ENCODE measurements around the gene DZIP3.

DNA sequence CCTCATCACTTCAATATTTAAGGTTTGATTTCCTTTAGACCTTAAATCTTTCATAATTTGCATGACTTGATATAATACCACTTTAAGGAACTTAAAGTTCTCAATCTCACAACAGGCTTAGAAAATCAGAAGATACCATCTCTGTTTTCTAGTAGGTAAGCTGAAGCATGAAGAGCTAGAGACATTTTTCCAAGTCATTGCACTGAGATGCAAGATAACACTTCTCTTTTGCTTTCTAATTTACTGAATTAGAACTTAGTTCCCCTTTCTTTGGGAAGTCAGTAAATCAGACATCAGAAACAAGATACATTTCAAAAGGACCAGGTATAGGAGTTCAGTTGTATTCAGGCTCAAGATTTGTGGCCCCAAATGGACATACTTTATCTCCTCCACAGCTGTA, 79.7 kb downstream of the DZIP3 start:
- TF ChIP-seq, protein P1, sequence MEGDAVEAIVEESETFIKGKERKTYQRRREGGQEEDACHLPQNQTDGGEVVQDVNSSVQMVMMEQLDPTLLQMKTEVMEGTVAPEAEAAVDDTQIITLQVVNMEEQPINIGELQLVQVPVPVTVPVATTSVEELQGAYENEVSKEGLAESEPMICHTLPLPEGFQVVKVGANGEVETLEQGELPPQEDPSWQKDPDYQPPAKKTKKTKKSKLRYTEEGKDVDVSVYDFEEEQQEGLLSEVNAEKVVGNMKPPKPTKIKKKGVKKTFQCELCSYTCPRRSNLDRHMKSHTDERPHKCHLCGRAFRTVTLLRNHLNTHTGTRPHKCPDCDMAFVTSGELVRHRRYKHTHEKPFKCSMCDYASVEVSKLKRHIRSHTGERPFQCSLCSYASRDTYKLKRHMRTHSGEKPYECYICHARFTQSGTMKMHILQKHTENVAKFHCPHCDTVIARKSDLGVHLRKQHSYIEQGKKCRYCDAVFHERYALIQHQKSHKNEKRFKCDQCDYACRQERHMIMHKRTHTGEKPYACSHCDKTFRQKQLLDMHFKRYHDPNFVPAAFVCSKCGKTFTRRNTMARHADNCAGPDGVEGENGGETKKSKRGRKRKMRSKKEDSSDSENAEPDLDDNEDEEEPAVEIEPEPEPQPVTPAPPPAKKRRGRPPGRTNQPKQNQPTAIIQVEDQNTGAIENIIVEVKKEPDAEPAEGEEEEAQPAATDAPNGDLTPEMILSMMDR (conservative IDR thresholded peaks at IDR 0.05 in 1 of 2, IDR thresholded peaks at IDR 0.05 in 1 of 2; ENCODE audit: low read depth in 1 of 2, low read length in 2 of 2), result no peak
- no peak for TF ChIP-seq EZH2 (IDR thresholded peaks at IDR 0.05; ENCODE audit: low read length, missing control alignments)
